Keratinocyte (primary cell): ENCODE results near the gene STARD3. TPM values are rescaled to one million over a fixed set of nuclear protein-coding genes. Genes with fewer than 3 reads are reported as not detected.

Experiments
- DNase-seq: peaks from one replicate; pipeline ENCODE4 v3.0.0-alpha.2; 2011; ENCODE audit warnings: low read depth, missing footprints, low spot score
- FAIRE-seq: peaks from 2 replicates; lab custom pipeline; 2011; peaks lifted over from hg19 to GRCh38; lab: Jason Lieb, UNC
- H2AFZ ChIP-seq: 2 replicates; pipeline ENCODE4 v1.6.0; 2012; ENCODE audit warnings: low read length, control low read depth, inconsistent platforms; ENCODE audit not compliant: control insufficient read depth
- H3K27ac ChIP-seq: 2 replicates; pipeline ENCODE4 v1.5.1; 2011; ENCODE audit warnings: low read length; ENCODE audit not compliant: control insufficient read depth, insufficient read depth
- H3K27me3 ChIP-seq: 3 replicates; pipeline ENCODE4 v1.6.0; 2011; ENCODE audit warnings: low read length; ENCODE audit not compliant: control insufficient read depth, insufficient read depth; ENCODE audit errors: extremely low read depth
- H3K36me3 ChIP-seq, 2 experiments: 2 replicates in 1 of 2; 3 replicates in 1 of 2; pipeline ENCODE4 v1.5.1; 2011; ENCODE audit warnings: low read length in 2 of 2, mild to moderate bottlenecking in 1 of 2; ENCODE audit not compliant: control insufficient read depth in 2 of 2, insufficient read depth in 2 of 2; ENCODE audit errors: extremely low read depth in 1 of 2
- H3K4me1 ChIP-seq: 3 replicates; pipeline ENCODE4 v1.5.1; 2011; ENCODE audit warnings: low read length; ENCODE audit not compliant: control insufficient read depth, insufficient read depth; ENCODE audit errors: extremely low read depth
- H3K4me2 ChIP-seq: 3 replicates; pipeline ENCODE4 v1.6.0; 2011; ENCODE audit warnings: low read depth, low read length; ENCODE audit not compliant: control insufficient read depth, insufficient read depth; ENCODE audit errors: extremely low read depth
- H3K4me3 ChIP-seq, 3 experiments: fragments of 200-600 bp in 1 of 3; sonication (generic) in 1 of 3; 2 replicates in 2 of 3; 3 replicates in 1 of 3; pipeline ENCODE4 v1.5.1; 2011 to 2016; ENCODE audit warnings: low read length in 3 of 3, mild to moderate bottlenecking in 3 of 3, control low read depth in 2 of 3, inconsistent platforms in 1 of 3, low read depth in 1 of 3, mixed read lengths in 1 of 3, mixed run types in 1 of 3, moderate library complexity in 1 of 3; ENCODE audit not compliant: control insufficient read depth in 2 of 3, insufficient read depth in 2 of 3; ENCODE audit errors: extremely low read depth in 1 of 3
- H3K79me2 ChIP-seq: 2 replicates; pipeline ENCODE4 v1.6.0; 2012; ENCODE audit warnings: low read length; ENCODE audit not compliant: control insufficient read depth, insufficient read depth
- H3K9ac ChIP-seq: 3 replicates; pipeline ENCODE4 v1.6.0; 2011; ENCODE audit warnings: low read length; ENCODE audit not compliant: control insufficient read depth, insufficient read depth; ENCODE audit errors: extremely low read depth
- H3K9me1 ChIP-seq: 3 replicates; pipeline ENCODE4 v1.6.0; 2011; ENCODE audit warnings: low read length; ENCODE audit not compliant: control insufficient read depth, insufficient read depth; ENCODE audit errors: extremely low read depth
- H3K9me3 ChIP-seq: 2 replicates; pipeline ENCODE4 v1.5.1; 2012; ENCODE audit warnings: low read depth, low read length; ENCODE audit not compliant: control insufficient read depth
- H4K20me1 ChIP-seq: 3 replicates; pipeline ENCODE4 v1.6.0; 2011; ENCODE audit warnings: low read length; ENCODE audit not compliant: control insufficient read depth, insufficient read depth; ENCODE audit errors: extremely low read depth
- CTCF ChIP-seq, 3 experiments: IDR thresholded peaks in 1 of 3; conservative IDR thresholded peaks in 1 of 3; optimal IDR thresholded peaks in 1 of 3; 2 replicates in 2 of 3; 3 replicates in 1 of 3; pipeline versions ENCODE3 to v1.5.1; 2011; ENCODE audit warnings: low read length in 3 of 3, mild to moderate bottlenecking in 3 of 3, moderate library complexity in 2 of 3, control low read depth in 1 of 3, inconsistent platforms in 1 of 3; ENCODE audit not compliant: insufficient read depth in 2 of 3; ENCODE audit errors: extremely low read depth in 1 of 3
- EZH2 ChIP-seq: IDR thresholded peaks from one replicate; pipeline ENCODE4 v1.6.1; 2012; ENCODE audit warnings: inconsistent platforms, mild to moderate bottlenecking, low read length, moderate library complexity
- dilution Hi-C: fragments of 300-500 bp; cut with MboI; formaldehyde crosslinking; loops from one replicate; pipeline ENCODE4 v1.7.0; 2020; ENCODE audit warnings: low sequenced_read_pairs; ENCODE audit not compliant: extremely low pct_ligation_motif_present
- polyA plus RNA-seq, 5 experiments: library from polyadenylated mRNA; depleted of rRNA in 3 of 5; stranded (reverse) in 3 of 5; stranded (forward) in 1 of 5; unstranded in 1 of 5; fragments of >200 nt; gene quantifications; 1 replicate in 1 of 5; 2 replicates in 3 of 5; 3 replicates in 1 of 5; pipeline versions ENCODE4 v1.2.1 to v1.2.3, GENCODE V29; 2011 to 2012; ENCODE audit warnings: missing spikeins in 2 of 5, low read depth in 1 of 5, low replicate concordance in 1 of 5

STARD3 gene
- polyA plus RNA-seq, 1 donor (not counting 4 experiments of a cell fraction or from before 2014, with no cell fraction given): 29.0 TPM

DNA sequence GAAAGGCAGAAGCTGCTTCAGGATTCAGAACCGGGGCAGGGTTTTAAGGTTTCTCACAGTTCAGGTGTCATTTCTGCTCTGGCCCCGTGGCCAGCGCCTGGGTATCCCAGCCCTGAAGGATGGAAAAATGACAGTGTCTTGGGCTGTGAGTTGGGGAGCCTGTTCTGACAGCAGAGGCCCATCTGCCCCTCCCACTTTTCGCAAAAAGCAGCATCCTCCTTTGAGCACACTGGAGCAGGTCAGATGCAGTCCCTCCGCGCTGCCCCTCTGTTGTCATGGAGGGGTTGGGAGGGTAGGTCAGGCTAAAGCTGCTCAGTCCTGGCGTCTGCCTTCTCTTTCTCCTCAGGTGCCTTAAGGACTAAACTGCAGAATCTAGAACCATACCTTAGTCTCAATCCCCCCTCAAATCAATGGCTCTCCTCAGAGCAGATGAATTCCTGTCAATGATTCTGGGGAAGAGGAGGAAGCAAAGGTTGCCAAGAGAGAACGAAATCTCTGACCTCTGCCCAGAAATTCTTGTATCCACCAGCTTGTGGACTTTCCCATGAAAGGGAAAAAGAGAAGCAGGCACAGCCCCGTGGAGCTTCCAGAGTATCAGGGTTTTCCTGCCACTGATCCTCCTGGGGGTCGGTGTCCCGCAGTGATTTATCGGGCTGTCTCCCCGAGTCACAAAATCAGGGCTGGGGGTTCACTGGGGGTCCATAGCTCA lies 36.5 kb upstream of the STARD3 start:
- FAIRE-seq: no peak
- DNase-seq: no peak
- dilution Hi-C loops: no loop called here
- Histone ChIP-seq H3K9ac (no peak overlapping the region), H3K36me3 (no peaks in the 10 kb centered on the region), H3K9me3 (no peaks in the 10 kb centered on the region), H3K27me3 (peaks cover 91% of the 10 kb centered on the region), H3K4me2 (no peak overlapping the region), H4K20me1 (peaks cover 6% of the 10 kb centered on the region), H3K9me1 (no peaks in the 10 kb centered on the region), H3K4me3 (no peak overlapping the region), H3K27ac (no peak overlapping the region), H3K79me2 (no peaks in the 10 kb centered on the region), H3K4me1 (peaks cover 27% of the 10 kb centered on the region), H2AFZ (no peak overlapping the region)
- no peak for TF ChIP-seq CTCF (optimal IDR thresholded peaks at IDR 0.05 in 1 of 3, IDR thresholded peaks at IDR 0.05 in 1 of 3, conservative IDR thresholded peaks at IDR 0.05 in 1 of 3; ENCODE audit: extremely low read depth in 1 of 3, insufficient read depth in 2 of 3, low read length in 3 of 3)
- TF ChIP-seq EZH2: no peak

GRCh38 chr17:39600997-39601597 lies 35.8 kb upstream of the STARD3 start:
- Histone ChIP-seq H2AFZ (no peak overlapping the region), H3K36me3 (no peaks in the 10 kb centered on the region), H3K9me3 (no peaks in the 10 kb centered on the region), H3K9me1 (no peaks in the 10 kb centered on the region), H3K27me3 (peaks cover 91% of the 10 kb centered on the region), H3K9ac (no peak overlapping the region), H3K27ac (no peak overlapping the region), H3K79me2 (no peaks in the 10 kb centered on the region), H3K4me1 (peaks cover 31% of the 10 kb centered on the region), H3K4me3 (no peak overlapping the region), H4K20me1 (peaks cover 6% of the 10 kb centered on the region), H3K4me2 (no peak overlapping the region)
- TF ChIP-seq CTCF (optimal IDR thresholded peaks at IDR 0.05 in 1 of 3, IDR thresholded peaks at IDR 0.05 in 1 of 3, conservative IDR thresholded peaks at IDR 0.05 in 1 of 3; ENCODE audit: extremely low read depth in 1 of 3, insufficient read depth in 2 of 3, low read length in 3 of 3) (no peak), EZH2 (no peak)
- DNase-seq (no peak), FAIRE-seq (no peak)
- dilution Hi-C loops: no loop called here
